IPS-15b (cell line): ENCODE data around the gene NAA10.

Source experiments
- H3K27me3 ChIP-seq: one replicate; pipeline ENCODE4 v1.6.1; 2013; ENCODE audit warnings: low read length; ENCODE audit not compliant: control insufficient read depth, insufficient read depth
- H3K36me3 ChIP-seq: one replicate; pipeline ENCODE4 v1.6.1; 2013; ENCODE audit warnings: low read length; ENCODE audit not compliant: control insufficient read depth, insufficient read depth
- H3K4me1 ChIP-seq: one replicate; pipeline ENCODE4 v1.6.1; 2013; ENCODE audit warnings: mild to moderate bottlenecking, low read length; ENCODE audit not compliant: control insufficient read depth, insufficient read depth
- H3K4me3 ChIP-seq: one replicate; pipeline ENCODE4 v1.5.1; 2013; ENCODE audit warnings: low read depth, low read length
- H3K9ac ChIP-seq: one replicate; pipeline ENCODE4 v1.6.1; 2013; ENCODE audit warnings: low read depth, mild to moderate bottlenecking, low read length
- H3K9me3 ChIP-seq: one replicate; pipeline ENCODE4 v1.6.1; 2013; ENCODE audit warnings: mild to moderate bottlenecking, low read length; ENCODE audit not compliant: control insufficient read depth, insufficient read depth

Gene NAA10

GRCh38 chrX:153881281-153881680 lies 53.6 kb downstream of the NAA10 start:
- H3K9me3 ChIP-seq, result no peaks in the 10 kb centered on the region
- peaks cover 12% of the 10 kb centered on the region for H3K4me1 ChIP-seq
- H3K9ac ChIP-seq, result no peak overlapping the region
- H3K4me3 ChIP-seq, result no peak overlapping the region
- no peaks in the 10 kb centered on the region for H3K27me3 ChIP-seq
- H3K36me3 ChIP-seq, result no peaks in the 10 kb centered on the region

- peaks cover 14% of the 10 kb centered on the region for H3K4me1 ChIP-seq
- H3K27me3 ChIP-seq, result no peaks in the 10 kb centered on the region
- H3K9ac ChIP-seq, result no peak overlapping the region
- no peak overlapping the region for H3K4me3 ChIP-seq
- no peaks in the 10 kb centered on the region for H3K9me3 ChIP-seq
- no peaks in the 10 kb centered on the region for H3K36me3 ChIP-seq
Observed at GRCh38 chrX:153880440-153880815, 54.4 kb downstream of the NAA10 start.

GRCh38 chrX:153879741-153880439 lies 54.9 kb downstream of the NAA10 start:
- Histone ChIP-seq H3K4me1 (peaks cover 14% of the 10 kb centered on the region), H3K4me3 (no peak overlapping the region)

More at GRCh38 chrX:153879741-153880439, 54.9 kb downstream of the NAA10 start:
- H3K27me3 ChIP-seq, result no peaks in the 10 kb centered on the region
- H3K36me3 ChIP-seq, result no peaks in the 10 kb centered on the region
- no peak overlapping the region for H3K9ac ChIP-seq
- H3K9me3 ChIP-seq, result no peaks in the 10 kb centered on the region
